DMS153 treated with DMSO at 0.1 percent for 48 hours (cell line): ENCODE measurements around the gene GPN1.
A peak's percentile ranks its signal among the peaks of the same experiment; 100 is the strongest.
"Not testable (repeated sequence)": the region's sequence is repeated elsewhere in the genome, so short reads cannot be mapped to it uniquely, and the experiment has no call there.

Source experiments
- DNase-seq: peaks from one replicate; lab custom pipeline; 2025; ENCODE audit not compliant: unreplicated experiment; lab: John Stamatoyannopoulos, UW

The GPN1 gene

GRCh38 chr2:27667446-27667845, 38.6 kb downstream of the GPN1 start:
- DNase-seq, result no peak

- DNase-seq, result no peak
Observed at GRCh38 chr2:27671235-27671634, 42.4 kb downstream of the GPN1 start.

GRCh38 chr2:27672723-27673486, 44.1 kb downstream of the GPN1 start:
- DNase-seq, result no peak

- no peak for DNase-seq
Observed at GRCh38 chr2:27680571-27680970, 51.7 kb downstream of the GPN1 start.

GRCh38 chr2:27681841-27682240, 53.0 kb downstream of the GPN1 start:
- no peak for DNase-seq

GRCh38 chr2:27682334-27682771, 53.5 kb downstream of the GPN1 start:
- not testable (repeated sequence) for DNase-seq

GRCh38 chr2:27683390-27684071, 54.7 kb downstream of the GPN1 start:
- peak; percentile 90 for DNase-seq

GRCh38 chr2:27685006-27685405, 56.2 kb downstream of the GPN1 start:
- DNase-seq, result not testable (repeated sequence)

- DNase-seq, result no peak
Observed at GRCh38 chr2:27685577-27685976, 56.7 kb downstream of the GPN1 start.

GRCh38 chr2:27687232-27687631, 58.4 kb downstream of the GPN1 start:
- no peak for DNase-seq

GRCh38 chr2:27689424-27689823, 60.6 kb downstream of the GPN1 start:
- DNase-seq, result no peak

GRCh38 chr2:27690052-27690451, 61.2 kb downstream of the GPN1 start:
- DNase-seq, result no peak

- DNase-seq, result no peak
Observed at GRCh38 chr2:27697660-27698059, 68.8 kb downstream of the GPN1 start.
